GM06990 (cell line): ENCODE data around the gene MB21D2.

ENCODE experiments used
- DNase-seq: peaks from one replicate; pipeline ENCODE4 v3.0.0-alpha.2; 2011; ENCODE audit not compliant: insufficient read length; ENCODE audit errors: extremely low read depth
- H3K27me3 ChIP-seq: replicated peaks from 2 replicates; pipeline ENCODE4 v1.6.0; 2011; ENCODE audit warnings: low read length; ENCODE audit not compliant: control insufficient read depth, insufficient read depth
- H3K36me3 ChIP-seq: 2 replicates; pipeline ENCODE4 v1.5.1; 2011; ENCODE audit warnings: low read length; ENCODE audit not compliant: control insufficient read depth, insufficient read depth
- H3K4me3 ChIP-seq: replicated peaks from 2 replicates; pipeline ENCODE4 v1.5.1; 2011; ENCODE audit warnings: low read depth, mild to moderate bottlenecking, control low read depth, low read length
- CTCF ChIP-seq: IDR thresholded peaks from 2 replicates; pipeline ENCODE4 v1.5.1; 2011; ENCODE audit warnings: low read length, control low read depth, mild to moderate bottlenecking, inconsistent platforms; ENCODE audit not compliant: insufficient read depth, poor library complexity, severe bottlenecking

Gene MB21D2

GRCh38 chr3:192863091-192863420 lies 54.6 kb downstream of the MB21D2 start:
- DNase-seq, result no peak
- Histone ChIP-seq H3K27me3 (no peaks in the 10 kb centered on the region), H3K36me3 (no peaks in the 10 kb centered on the region), H3K4me3 (no peak overlapping the region)
- TF ChIP-seq CTCF, result no peak

GRCh38 chr3:192862408-192863090 lies 55.1 kb downstream of the MB21D2 start:
- no peaks in the 10 kb centered on the region for H3K27me3 ChIP-seq
- no peak for TF ChIP-seq CTCF
- no peak for DNase-seq

GRCh38 chr3:192861972-192862371 lies 55.7 kb downstream of the MB21D2 start:
- no peaks in the 10 kb centered on the region for H3K36me3 ChIP-seq
- TF ChIP-seq CTCF, result no peak
- DNase-seq, result peak; percentile 60
- no peak overlapping the region for H3K4me3 ChIP-seq
- no peaks in the 10 kb centered on the region for H3K27me3 ChIP-seq

More at GRCh38 chr3:192862408-192863090, 55.1 kb downstream of the MB21D2 start:
- Histone ChIP-seq H3K4me3 (no peak overlapping the region), H3K36me3 (no peaks in the 10 kb centered on the region)

GRCh38 chr3:192860454-192860853 lies 57.2 kb downstream of the MB21D2 start:
- H3K36me3 ChIP-seq, result no peaks in the 10 kb centered on the region
- H3K27me3 ChIP-seq, result no peaks in the 10 kb centered on the region
- TF ChIP-seq CTCF, result no peak
- no peak for DNase-seq
- H3K4me3 ChIP-seq, result no peak overlapping the region

GRCh38 chr3:192858849-192859585 lies 58.6 kb downstream of the MB21D2 start:
- Histone ChIP-seq H3K36me3 (no peaks in the 10 kb centered on the region), H3K27me3 (no peaks in the 10 kb centered on the region), H3K4me3 (no peak overlapping the region)
- no peak for DNase-seq
- TF ChIP-seq CTCF, result no peak
